Right cardiac atrium (tissue), 5 donors: ENCODE data around the gene GK. TPM values are rescaled to one million over a fixed set of nuclear protein-coding genes. Genes with fewer than 3 reads are reported as not detected.
"Not testable (repeated sequence)": the region's sequence is repeated elsewhere in the genome, so short reads cannot be mapped to it uniquely, and the experiment has no call there.

Experiments
- ATAC-seq, 2 donors: fragments of 200-7000 bp; cut with Tn5 transposase; one replicate each; pipeline versions ENCODE4 v1.8.0 to v1.9.1; 2020; ENCODE audit warnings: moderate library complexity in 2 of 2, mild to moderate bottlenecking in 1 of 2
- DNase-seq, 3 donors: peaks; one replicate each; pipeline ENCODE4 v3.0.0-alpha.2; 2020
- H3K27ac ChIP-seq: one replicate; pipeline ENCODE4 v1.5.1; 2013; ENCODE audit warnings: mild to moderate bottlenecking, low read length, control low read depth, moderate library complexity
- H3K27me3 ChIP-seq: one replicate; pipeline ENCODE4 v1.6.1; 2013; ENCODE audit not compliant: control insufficient read depth, insufficient read depth
- H3K4me1 ChIP-seq: one replicate; pipeline ENCODE4 v1.6.1; 2013; ENCODE audit warnings: low read length; ENCODE audit not compliant: control insufficient read depth, insufficient read depth
- H3K4me3 ChIP-seq: one replicate; pipeline ENCODE4 v1.5.1; 2013; ENCODE audit warnings: low read length, control low read depth
- H3K9me3 ChIP-seq: one replicate; pipeline ENCODE4 v1.6.1; 2013; ENCODE audit warnings: low read length; ENCODE audit not compliant: control insufficient read depth
- WGBS: extraction: QIAGEN DNeasy Blood & Tissue Kit; methylation state at CpG from one replicate; pipeline ENCODE4 v1.1.7; 2013; 5-methylcytosine and 5-hydroxymethylcytosine counted together
- intact Hi-C, 4 donors: fragments of 100-400 bp; cut with DNase I; formaldehyde crosslinking; loops; one replicate each; pipeline versions ENCODE4 v1.11.0 to v1.14.0; 2022 to 2023
- polyA plus RNA-seq: library from polyadenylated mRNA; stranded (reverse); fragments of 200-250 nt; gene quantifications from one replicate; pipeline ENCODE4 v1.2.3, GENCODE V29; 2013
- total RNA-seq, 4 donors: library from RNA; stranded (reverse); fragmentation: NEBNext Ultra II Directional; extraction: Animal tissue kit (Norgen Biotek cat#: 25700); gene quantifications; one replicate each; pipeline ENCODE4 v1.2.1, GENCODE V29; 2021
- donor health status: healthy with polysubstance abuse.
- donor health status: DM: no; HTN: yes; CAD: no.
- donor health status: DM: no; HTN: no; CAD: no.
- donor health status: DM: no; HTN: yes; CAD: no; lungs with severe emphysema.
- donor health status: DM: yes; HTN: yes; CAD: no.

The GK gene
- total and polyA plus RNA-seq, 5 donors: 2.9 to 7.1 (median 5.7) TPM

GRCh38 chrX:30713061-30713525, 59.9 kb downstream of the GK start:
- DNase-seq: peak; percentile 36 to 63 (median 50)
- peak in 1 of 2 donors; percentile 36 for ATAC-seq
- Histone ChIP-seq H3K27ac (no peak overlapping the region), H3K4me1 (no peaks in the 10 kb centered on the region), H3K9me3 (no peaks in the 10 kb centered on the region), H3K27me3 (no peaks in the 10 kb centered on the region), H3K4me3 (no peak overlapping the region)
- 70% methylated on average over 5 of the region's 5 CpGs for WGBS
- intact Hi-C loops: loop anchor here in 2 of 4 donors (5.0 to 10.0 kb wide), 2 partner anchors 141 to 148 kb away; no protein-coding TSS in a partner anchor

- DNase-seq (no peak), ATAC-seq (no peak)
- 98% methylated on average over 1 of the region's 1 CpG for WGBS
- no peak overlapping the region for H3K4me3 ChIP-seq
- no peaks in the 10 kb centered on the region for H3K4me1 ChIP-seq
- H3K9me3 ChIP-seq: no peaks in the 10 kb centered on the region
- no peaks in the 10 kb centered on the region for H3K27me3 ChIP-seq
- H3K27ac ChIP-seq: no peak overlapping the region
- intact Hi-C loops: loop anchor here in 2 of 4 donors (5.0 to 10.0 kb wide), 2 partner anchors 142 to 149 kb away; no protein-coding TSS in a partner anchor
These were observed 60.9 kb downstream of the GK start for GRCh38 chrX:30714138-30714537.

- intact Hi-C loops: loop anchor here in 1 of 4 donors (10.0 kb wide), 1 partner anchor 151 kb away; no protein-coding TSS in a partner anchor
- no peaks in the 10 kb centered on the region for H3K27me3 ChIP-seq
These were observed 62.8 kb downstream of the GK start for GRCh38 chrX:30715976-30716375.

GRCh38 chrX:30733852-30734660, 80.8 kb downstream of the GK start:
- ATAC-seq (no peak), DNase-seq (no peak)
- Histone ChIP-seq H3K27me3 (no peaks in the 10 kb centered on the region), H3K27ac (no peak overlapping the region), H3K4me3 (no peak overlapping the region), H3K9me3 (no peaks in the 10 kb centered on the region), H3K4me1 (no peaks in the 10 kb centered on the region)
- intact Hi-C loops: no loop called here
- WGBS: 75% methylated on average over 17 of the region's 17 CpGs

More at GRCh38 chrX:30715976-30716375, 62.8 kb downstream of the GK start:
- no peak for ATAC-seq
- 88% methylated on average over 2 of the region's 2 CpGs for WGBS
- no peaks in the 10 kb centered on the region for H3K9me3 ChIP-seq
- no peak for DNase-seq
- no peak overlapping the region for H3K4me3 ChIP-seq
- H3K27ac ChIP-seq: no peak overlapping the region
- no peaks in the 10 kb centered on the region for H3K4me1 ChIP-seq

GRCh38 chrX:30734782-30735181, 81.6 kb downstream of the GK start:
- ATAC-seq (no peak), DNase-seq (no peak)
- H3K27me3 ChIP-seq: no peaks in the 10 kb centered on the region
- H3K4me3 ChIP-seq: no peak overlapping the region
- H3K27ac ChIP-seq: no peak overlapping the region
- intact Hi-C loops: no loop called here
- WGBS: 80% methylated on average over 3 of the region's 3 CpGs
- H3K9me3 ChIP-seq: no peaks in the 10 kb centered on the region
- no peaks in the 10 kb centered on the region for H3K4me1 ChIP-seq

- Histone ChIP-seq H3K27me3 (no peaks in the 10 kb centered on the region), H3K4me3 (no peak overlapping the region), H3K9me3 (no peaks in the 10 kb centered on the region), H3K4me1 (no peaks in the 10 kb centered on the region), H3K27ac (no peak overlapping the region)
- ATAC-seq (no peak), DNase-seq (peak in 2 of 3 donors; percentile 25 to 65)
- 12% methylated on average over 6 of the region's 6 CpGs for WGBS
- intact Hi-C loops: no loop called here
These were observed 82.6 kb downstream of the GK start for GRCh38 chrX:30735839-30736238.

- H3K27ac ChIP-seq: no peak overlapping the region
- DNase-seq (no peak), ATAC-seq (no peak)
- 56% methylated on average over 3 of the region's 3 CpGs for WGBS
- no peaks in the 10 kb centered on the region for H3K9me3 ChIP-seq
- intact Hi-C loops: no loop called here
- no peaks in the 10 kb centered on the region for H3K4me1 ChIP-seq
- H3K27me3 ChIP-seq: no peaks in the 10 kb centered on the region
- no peak overlapping the region for H3K4me3 ChIP-seq
These were observed 88.3 kb downstream of the GK start for GRCh38 chrX:30741545-30741944.

- intact Hi-C loops: no loop called here
- ATAC-seq (no peak), DNase-seq (no peak)
- Histone ChIP-seq H3K27me3 (no peaks in the 10 kb centered on the region), H3K4me1 (no peaks in the 10 kb centered on the region), H3K4me3 (no peak overlapping the region), H3K27ac (no peak overlapping the region), H3K9me3 (no peaks in the 10 kb centered on the region)
- WGBS: 88% methylated on average over 11 of the region's 11 CpGs
These were observed 95.2 kb downstream of the GK start for GRCh38 chrX:30748342-30748960.

GRCh38 chrX:30751497-30751896, 98.3 kb downstream of the GK start:
- no peak for DNase-seq
- intact Hi-C loops: no loop called here
- no peak for ATAC-seq
- WGBS: 94% methylated on average over 3 of the region's 3 CpGs
- Histone ChIP-seq H3K27me3 (no peaks in the 10 kb centered on the region), H3K4me1 (no peaks in the 10 kb centered on the region), H3K4me3 (no peak overlapping the region), H3K27ac (no peak overlapping the region), H3K9me3 (no peaks in the 10 kb centered on the region)

- ATAC-seq: no peak
- intact Hi-C loops: no loop called here
- H3K4me3 ChIP-seq: no peak overlapping the region
- WGBS: 65% methylated on average over 3 of the region's 3 CpGs
- H3K4me1 ChIP-seq: no peaks in the 10 kb centered on the region
- H3K9me3 ChIP-seq: no peaks in the 10 kb centered on the region
- no peak overlapping the region for H3K27ac ChIP-seq
- no peak for DNase-seq
- no peaks in the 10 kb centered on the region for H3K27me3 ChIP-seq
These were observed 109.5 kb downstream of the GK start for GRCh38 chrX:30762755-30763154.

- H3K4me3 ChIP-seq, H3K4me1 ChIP-seq, ATAC-seq, DNase-seq, H3K27me3 ChIP-seq, H3K9me3 ChIP-seq, intact Hi-C loops, H3K27ac ChIP-seq: not testable (repeated sequence)
- WGBS: 88% methylated on average over 7 of the region's 7 CpGs
These were observed 120.5 kb downstream of the GK start for GRCh38 chrX:30773764-30774163.
